HepG2 (cell line): ENCODE results near the gene MYLK. TPM values are rescaled to one million over a fixed set of nuclear protein-coding genes. Genes with fewer than 3 reads are reported as not detected.
A peak's percentile ranks its signal among the peaks of the same experiment; 100 is the strongest.

Experiments
- ARID5B ChIP-seq: IDR thresholded peaks from 2 replicates; pipeline ENCODE4 v1.4.0; 2020; ENCODE audit warnings: mild to moderate bottlenecking, missing genetic modification reagents
- ATF1 ChIP-seq: IDR thresholded peaks from 2 replicates; pipeline ENCODE4 v1.6.1; 2016; ENCODE audit warnings: mild to moderate bottlenecking, control low read depth
- CSRNP1 ChIP-seq: sonication (generic); formaldehyde crosslinking; IDR thresholded peaks from 2 replicates; pipeline ENCODE4 v1.8.1; 2023; ENCODE audit warnings: mild to moderate bottlenecking, missing genetic modification reagents
- EEA1 ChIP-seq: sonication (generic); formaldehyde crosslinking; IDR thresholded peaks from 2 replicates; pipeline ENCODE4 v1.5.1; 2020; ENCODE audit warnings: mild to moderate bottlenecking, missing genetic modification reagents, borderline replicate concordance
- FOSL2 ChIP-seq: sonication (generic); formaldehyde crosslinking; IDR thresholded peaks from 2 replicates; pipeline ENCODE4 v1.4.0; 2020; ENCODE audit warnings: missing genetic modification reagents
- GATAD1 ChIP-seq: IDR thresholded peaks from 2 replicates; pipeline ENCODE4 v1.6.1; 2016; ENCODE audit warnings: missing genetic modification reagents, missing compliant biosample characterization
- KLF6 ChIP-seq: IDR thresholded peaks from 2 replicates; pipeline ENCODE4 v1.8.0; 2016; ENCODE audit warnings: missing biosample characterization, missing genetic modification reagents
- LBX2 ChIP-seq: sonication (generic); formaldehyde crosslinking; IDR thresholded peaks from 2 replicates; pipeline ENCODE4 v1.5.0; 2020; ENCODE audit warnings: missing genetic modification reagents, mild to moderate bottlenecking, borderline replicate concordance
- PHF8 ChIP-seq: sonication (generic); formaldehyde crosslinking; IDR thresholded peaks from 2 replicates; pipeline ENCODE4 v1.5.0; 2020; ENCODE audit warnings: missing genetic modification reagents
- POLR2G ChIP-seq: fragments of 200-400 bp; formaldehyde crosslinking; IDR thresholded peaks from 2 replicates; pipeline ENCODE4 v1.6.1; 2018; ENCODE audit warnings: mild to moderate bottlenecking, low read depth, low read length, moderate library complexity
- PREB ChIP-seq: sonication (generic); formaldehyde crosslinking; IDR thresholded peaks from 2 replicates; pipeline ENCODE4 v1.4.0; 2020; ENCODE audit warnings: missing genetic modification reagents
- PRMT3 ChIP-seq: sonication (generic); formaldehyde crosslinking; IDR thresholded peaks from 2 replicates; pipeline ENCODE4 v1.8.1; 2022; ENCODE audit warnings: low read depth, mild to moderate bottlenecking, moderate library complexity, missing genetic modification reagents, borderline replicate concordance
- SP140L ChIP-seq: sonication (generic); formaldehyde crosslinking; IDR thresholded peaks from 2 replicates; pipeline ENCODE4 v1.4.0; 2020; ENCODE audit warnings: missing genetic modification reagents, borderline replicate concordance
- STAT6 ChIP-seq: sonication (generic); formaldehyde crosslinking; IDR thresholded peaks from 2 replicates; pipeline ENCODE4 v1.4.0; 2020; ENCODE audit warnings: missing genetic modification reagents, mild to moderate bottlenecking, borderline replicate concordance
- ZFX ChIP-seq: sonication (generic); formaldehyde crosslinking; IDR thresholded peaks from 2 replicates; pipeline ENCODE4 v1.4.0; 2020; ENCODE audit warnings: mild to moderate bottlenecking, low read depth, missing genetic modification reagents, moderate library complexity
- ZFY ChIP-seq: sonication (generic); formaldehyde crosslinking; IDR thresholded peaks from 2 replicates; pipeline ENCODE4 v1.4.0; 2020; ENCODE audit warnings: missing genetic modification reagents
- ZNF256 ChIP-seq: sonication (generic); formaldehyde crosslinking; conservative IDR thresholded peaks from 2 replicates; pipeline ENCODE4 v1.4.0; 2020; ENCODE audit warnings: missing genetic modification reagents
- ZNF354B ChIP-seq: sonication (generic); formaldehyde crosslinking; IDR thresholded peaks from 2 replicates; pipeline ENCODE4 v1.8.0; 2022; ENCODE audit warnings: mild to moderate bottlenecking, missing genetic modification reagents
- polyA plus RNA-seq, 8 experiments: library from polyadenylated mRNA; depleted of rRNA in 3 of 8; stranded (reverse) in 7 of 8; unstranded in 1 of 8; fragments of >200 nt; fragmentation: Illumina TruSeq in 4 of 8; extraction: Trizol in 4 of 8; gene quantifications; 2 replicates each; pipeline versions ENCODE4 v1.2.1 to v1.2.3, GENCODE V29; 2011 to 2016; ENCODE audit warnings: low read depth in 4 of 8, missing spikeins in 1 of 8, mixed read lengths in 1 of 8; ENCODE audit not compliant: insufficient read depth in 1 of 8
- total RNA-seq, 5 experiments: library from RNA; depleted of rRNA; stranded (reverse); fragments of >200 nt; fragmentation: Illumina TruSeq; extraction: Trizol; gene quantifications; 2 replicates each; pipeline ENCODE4 v1.2.3, GENCODE V29; 2016; ENCODE audit warnings: low read depth in 1 of 5

Gene MYLK
- total and polyA plus RNA-seq, 2 of the 13 experiments (the other 11 are each of a cell fraction or from before 2014, with no cell fraction given), result 10.6 to 34.9 TPM

- TF ChIP-seq PREB (CRISPR knock-in tag), result no peak
- TF ChIP-seq FOSL2, result peak; percentile 4; the same call in 1 of the 2 replicates
- TF ChIP-seq ATF1, result no peak
- TF ChIP-seq SP140L (CRISPR knock-in tag), result no peak
- TF ChIP-seq ZFX (CRISPR knock-in tag), result peak; percentile 90; the same call in 1 of the 2 replicates
- peak; percentile 20; the same call in 1 of the 2 replicates for TF ChIP-seq ARID5B (CRISPR knock-in tag)
- 0 out of 2 replicates have a peak, but pooled peaks have one; percentile 25 for TF ChIP-seq ZNF354B (CRISPR knock-in tag)
- peak; percentile 48; the same call in 1 of the 2 replicates for TF ChIP-seq ZFY (CRISPR knock-in tag)
- no peak for TF ChIP-seq ZNF256 (CRISPR knock-in tag)
- no peak for TF ChIP-seq LBX2 (CRISPR knock-in tag)
- peak; percentile 44; the same call in 1 of the 2 replicates for TF ChIP-seq GATAD1 (CRISPR knock-in tag)
- peak; percentile 90 for TF ChIP-seq PHF8
- peak; percentile 17 for TF ChIP-seq KLF6
- peak; percentile 79 for TF ChIP-seq POLR2G
- TF ChIP-seq PRMT3 (CRISPR knock-in tag), result no peak
- peak; percentile 67; the same call in 1 of the 2 replicates for TF ChIP-seq CSRNP1
- TF ChIP-seq EEA1 (CRISPR knock-in tag), result no peak
- peak; percentile 18; the same call in 1 of the 2 replicates for TF ChIP-seq STAT6 (CRISPR knock-in tag)
Observed at GRCh38 chr3:123584988-123585937, 298.9 kb downstream of the MYLK start, which contains the start of gene HACD2 (continued).
